Neural crest cell (in vitro differentiated cells): ENCODE results near the gene RBMS2. TPM values are rescaled to one million over a fixed set of nuclear protein-coding genes. Genes with fewer than 3 reads are reported as not detected.
"Not testable (repeated sequence)": the region's sequence is repeated elsewhere in the genome, so short reads cannot be mapped to it uniquely, and the experiment has no call there.

Experiments
- DNase-seq: peaks from one replicate; pipeline ENCODE4 v3.0.0; 2021; ENCODE audit warnings: low read depth, mixed read lengths, low spot score
- H3K27ac Mint-ChIP-seq: one replicate; pipeline ENCODE4 v1.8.0; 2021; ENCODE audit warnings: mild to moderate bottlenecking, mixed read lengths; ENCODE audit not compliant: unreplicated experiment
- H3K27me3 Mint-ChIP-seq: 2 replicates; pipeline ENCODE4 v1.8.0; 2021; ENCODE audit warnings: low read depth, mild to moderate bottlenecking, mixed read lengths
- H3K36me3 Mint-ChIP-seq: 2 replicates; pipeline ENCODE4 v1.8.0; 2021; ENCODE audit warnings: low read depth, mild to moderate bottlenecking, mixed read lengths
- H3K4me1 Mint-ChIP-seq: 2 replicates; pipeline ENCODE4 v1.8.0; 2021; ENCODE audit warnings: mixed read lengths
- H3K4me3 Mint-ChIP-seq: one replicate; pipeline ENCODE4 v1.8.0; 2021; ENCODE audit warnings: mild to moderate bottlenecking, mixed read lengths
- H3K9me3 Mint-ChIP-seq: 2 replicates; pipeline ENCODE4 v1.8.0; 2021; ENCODE audit warnings: mixed read lengths
- CTCF ChIP-seq: fragments of 200-600 bp; sonication (generic); conservative IDR thresholded peaks from 2 replicates; pipeline ENCODE4 v1.5.0; 2021; ENCODE audit warnings: antibody characterized with exemption, mild to moderate bottlenecking
- total RNA-seq: library from RNA; stranded (reverse); gene quantifications from 2 replicates; pipeline ENCODE4 v1.2.1, GENCODE V29; 2021

Gene RBMS2
- total RNA-seq, 1 donor from 2014 or later = 29.3 TPM

DNA sequence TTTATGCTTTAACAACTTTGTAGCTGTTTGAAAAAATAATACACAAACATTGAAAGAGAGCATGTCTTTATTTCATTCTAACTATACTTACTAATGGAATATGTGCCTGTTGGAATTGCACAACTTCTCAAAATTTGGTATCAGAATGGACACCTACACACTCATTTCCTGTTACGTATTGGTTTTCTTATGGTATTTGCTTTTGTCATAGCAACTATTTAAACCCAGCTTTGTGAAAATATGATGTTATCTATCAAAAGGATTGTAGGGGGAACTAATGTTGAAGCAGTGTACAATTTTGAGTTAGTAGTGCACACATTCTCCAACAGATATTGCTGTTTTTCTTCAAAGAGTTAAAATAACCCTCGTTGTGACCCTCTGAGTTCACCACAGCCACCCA is 52.6 kb downstream of the RBMS2 start:
- H3K4me3 Mint-ChIP-seq = no peak overlapping the region
- TF ChIP-seq CTCF = no peak
- no peak for DNase-seq
- H3K36me3 Mint-ChIP-seq = no peaks in the 10 kb centered on the region
- no peaks in the 10 kb centered on the region for H3K9me3 Mint-ChIP-seq
- no peaks in the 10 kb centered on the region for H3K27me3 Mint-ChIP-seq
- no peaks in the 10 kb centered on the region for H3K4me1 Mint-ChIP-seq
- no peak overlapping the region for H3K27ac Mint-ChIP-seq

DNA sequence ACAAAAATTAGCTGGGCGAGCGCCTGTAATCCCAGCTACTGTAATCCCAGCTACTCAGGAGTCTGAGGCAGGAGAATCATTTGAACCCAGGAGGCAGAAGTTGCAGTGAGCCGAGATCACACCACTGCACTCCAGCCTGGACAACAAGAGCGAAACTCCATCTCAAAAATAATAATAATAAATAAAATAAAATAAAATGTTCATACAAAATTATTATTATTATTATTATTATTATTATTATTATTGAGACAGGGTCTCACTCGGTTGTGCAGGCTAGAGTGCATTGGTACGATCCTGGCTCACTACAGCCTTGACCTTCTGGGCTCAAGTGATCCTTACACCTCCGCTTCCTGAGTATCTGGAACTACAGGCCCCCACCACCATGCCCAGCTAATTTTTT is 55.6 kb downstream of the RBMS2 start:
- H3K9me3 Mint-ChIP-seq, H3K4me3 Mint-ChIP-seq, H3K27me3 Mint-ChIP-seq, H3K4me1 Mint-ChIP-seq, H3K27ac Mint-ChIP-seq, DNase-seq, H3K36me3 Mint-ChIP-seq: not testable (repeated sequence)

DNA sequence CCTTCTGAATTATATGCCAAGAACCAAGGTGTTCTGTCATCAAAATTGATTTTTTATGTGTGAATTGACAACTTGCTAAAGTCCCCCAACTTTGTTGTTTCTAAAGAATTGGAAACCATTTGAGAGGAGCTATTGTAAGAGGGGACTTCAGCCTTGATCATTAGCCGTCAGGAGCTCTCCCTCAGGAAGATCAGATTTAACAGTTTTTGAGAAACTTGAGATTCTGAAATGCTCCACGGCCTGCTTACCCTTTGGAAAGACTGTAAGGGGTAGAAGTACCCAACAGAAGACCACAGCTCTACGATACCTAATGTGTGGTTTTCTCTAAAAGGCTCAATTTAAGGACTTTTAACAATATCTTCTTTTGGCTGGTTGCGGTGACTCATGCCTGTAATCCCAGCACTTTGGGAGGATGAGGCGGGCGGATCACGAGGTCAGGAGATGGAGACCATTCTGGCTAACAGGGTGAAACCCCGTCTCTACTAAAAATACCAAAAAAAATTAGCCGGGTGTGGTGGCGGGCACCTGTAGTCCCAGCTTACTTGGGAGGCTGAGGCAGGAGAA is 57.4 kb downstream of the RBMS2 start:
- Mint-ChIP-seq H3K9me3 (no peaks in the 10 kb centered on the region), H3K27ac (no peak overlapping the region), H3K36me3 (peaks cover 4% of the 10 kb centered on the region), H3K4me3 (no peak overlapping the region), H3K4me1 (no peaks in the 10 kb centered on the region), H3K27me3 (no peaks in the 10 kb centered on the region)
- no peak for TF ChIP-seq CTCF
- DNase-seq = no peak

DNA sequence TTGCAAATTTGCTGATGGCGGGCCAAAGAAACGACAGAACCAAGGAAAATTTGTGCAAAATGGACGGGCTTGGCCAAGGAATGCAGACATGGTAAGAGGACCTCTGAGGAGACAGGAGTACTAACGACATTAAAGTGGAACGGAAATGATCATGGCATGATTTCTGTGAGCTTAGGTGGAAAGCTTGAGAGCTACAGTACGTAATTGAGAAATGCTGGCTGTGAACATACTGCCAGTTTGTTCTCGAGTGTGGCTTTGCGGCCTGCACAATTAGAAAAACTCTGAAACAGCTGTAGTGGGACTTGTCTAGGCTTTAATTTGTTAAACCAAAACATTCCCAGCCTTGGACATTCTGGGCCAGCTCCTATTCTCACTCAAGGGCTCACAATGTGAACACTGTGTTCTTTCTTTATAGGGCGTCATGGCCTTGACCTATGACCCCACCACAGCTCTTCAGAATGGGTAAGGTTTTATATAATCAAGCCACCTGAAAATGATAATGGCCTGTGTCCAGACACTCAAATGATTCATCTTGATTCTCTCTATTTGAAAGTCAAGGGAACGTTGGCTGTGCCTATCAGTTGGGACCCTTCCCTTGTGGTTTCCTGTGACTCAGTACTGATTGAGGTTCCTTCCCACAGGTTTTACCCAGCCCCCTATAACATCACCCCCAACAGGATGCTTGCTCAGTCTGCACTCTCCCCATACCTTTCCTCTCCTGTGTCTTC is 60.0 kb downstream of the RBMS2 start:
- no peak for DNase-seq
- Mint-ChIP-seq H3K9me3 (no peaks in the 10 kb centered on the region), H3K27me3 (no peaks in the 10 kb centered on the region), H3K4me1 (no peaks in the 10 kb centered on the region), H3K36me3 (peaks cover 4% of the 10 kb centered on the region), H3K4me3 (no peak overlapping the region), H3K27ac (no peak overlapping the region)
- TF ChIP-seq CTCF = no peak

- no peaks in the 10 kb centered on the region for H3K27me3 Mint-ChIP-seq
- peaks cover 1% of the 10 kb centered on the region for H3K4me1 Mint-ChIP-seq
- DNase-seq = no peak
- H3K36me3 Mint-ChIP-seq = peaks cover 7% of the 10 kb centered on the region
- no peak for TF ChIP-seq CTCF
- no peak overlapping the region for H3K27ac Mint-ChIP-seq
- no peaks in the 10 kb centered on the region for H3K9me3 Mint-ChIP-seq
- no peak overlapping the region for H3K4me3 Mint-ChIP-seq
These were observed 63.5 kb downstream of the RBMS2 start for GRCh38 chr12:56585098-56585497.

DNA sequence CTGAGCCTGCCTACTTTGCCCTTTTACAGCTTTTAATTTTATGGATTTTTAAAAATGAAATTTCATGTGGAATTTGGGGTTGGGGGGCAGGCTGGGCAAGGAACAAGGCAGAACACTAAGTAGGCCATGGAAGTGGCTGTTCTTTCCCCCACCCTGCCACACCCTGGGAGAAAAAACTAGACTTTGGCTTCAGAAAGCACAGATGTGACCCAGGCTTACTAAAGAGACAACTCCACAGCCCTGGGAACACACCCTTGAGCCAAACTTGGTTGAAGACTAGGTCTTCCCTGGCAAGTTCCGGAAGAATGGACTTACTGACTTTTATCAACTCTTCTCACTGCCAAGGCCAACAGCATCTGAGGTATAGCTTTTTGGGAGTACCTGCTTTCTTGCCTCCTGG is 68.2 kb downstream of the RBMS2 start:
- DNase-seq = no peak
- Mint-ChIP-seq H3K9me3 (no peaks in the 10 kb centered on the region), H3K4me1 (peaks cover 29% of the 10 kb centered on the region), H3K27ac (no peak overlapping the region), H3K4me3 (no peak overlapping the region), H3K27me3 (no peaks in the 10 kb centered on the region), H3K36me3 (peaks cover 5% of the 10 kb centered on the region)
- no peak for TF ChIP-seq CTCF
